ENCODE measurements around the gene IFT57. TPM values are rescaled to one million over a fixed set of nuclear protein-coding genes. Genes with fewer than 3 reads are reported as not detected.

IFT57 gene
- total and polyA plus RNA-seq, 2 donors from 2014 or later, result 64.0 to 70.4 TPM

DNA sequence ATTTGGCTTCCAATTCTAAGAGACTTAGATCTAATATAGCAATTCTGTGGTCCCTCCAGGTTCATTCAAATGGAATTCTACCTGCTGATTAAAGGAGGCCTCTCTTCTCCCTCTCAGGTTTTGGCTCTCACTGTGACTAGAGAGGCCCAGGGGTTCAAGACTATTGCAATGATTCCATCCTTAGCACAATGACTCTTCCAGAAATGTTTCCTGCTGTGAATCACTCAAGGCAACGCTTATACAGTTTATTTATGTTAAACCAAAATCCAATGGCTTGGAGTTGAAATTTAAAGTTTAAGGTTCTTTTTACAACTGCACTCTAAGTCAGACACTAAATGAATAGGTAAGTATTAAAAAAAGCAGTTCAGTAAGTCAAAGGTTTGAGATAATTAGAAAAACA is 39.9 kb downstream of the IFT57 start:
- H3K4me1 ChIP-seq (ENCODE audit: control insufficient read depth in 2 of 3, insufficient read depth in 2 of 3, low read depth in 1 of 3, low read length in 3 of 3), result no peaks in the 10 kb centered on the region
- no peak for DNase-seq
- no peak overlapping the region for H3K27ac ChIP-seq (ENCODE audit: low read depth in 2 of 2, low read length in 2 of 2)
- no peaks in the 10 kb centered on the region for H3K9me3 ChIP-seq (ENCODE audit: control insufficient read depth in 2 of 3, insufficient read depth in 1 of 3, low read length in 3 of 3)
- no peak overlapping the region for H3K4me3 ChIP-seq (ENCODE audit: low read length in 3 of 3)
- H3K36me3 ChIP-seq (ENCODE audit: control insufficient read depth in 2 of 3, insufficient read depth in 3 of 3, low read length in 3 of 3), result no peaks in the 10 kb centered on the region
- FAIRE-seq, result no peak
- no peak for TF ChIP-seq CTCF (IDR thresholded peaks at IDR 0.05; ENCODE audit: borderline replicate concordance, extremely low read depth, insufficient read depth)
- no peaks in the 10 kb centered on the region for H3K27me3 ChIP-seq (ENCODE audit: control insufficient read depth, insufficient read depth, low read length)
- intact Hi-C loops (cut with DNase I), result no loop called here
- no peak overlapping the region for H3K9ac ChIP-seq (ENCODE audit: low read length in 3 of 3)

GRCh38 chr3:108181172-108181571 is 41.1 kb downstream of the IFT57 start:
- no peak for DNase-seq
- no peaks in the 10 kb centered on the region for H3K9me3 ChIP-seq (ENCODE audit: control insufficient read depth in 2 of 3, insufficient read depth in 1 of 3, low read length in 3 of 3)
- H3K4me3 ChIP-seq (ENCODE audit: low read length in 3 of 3), result no peak overlapping the region
- H3K9ac ChIP-seq (ENCODE audit: low read length in 3 of 3), result no peak overlapping the region
- H3K36me3 ChIP-seq (ENCODE audit: control insufficient read depth in 2 of 3, insufficient read depth in 3 of 3, low read length in 3 of 3), result no peaks in the 10 kb centered on the region
- FAIRE-seq, result no peak
- intact Hi-C loops (cut with DNase I), result no loop called here
- H3K27me3 ChIP-seq (ENCODE audit: control insufficient read depth, insufficient read depth, low read length), result no peaks in the 10 kb centered on the region
- TF ChIP-seq CTCF (IDR thresholded peaks at IDR 0.05; ENCODE audit: borderline replicate concordance, extremely low read depth, insufficient read depth), result no peak
- H3K27ac ChIP-seq (ENCODE audit: low read depth in 2 of 2, low read length in 2 of 2), result no peak overlapping the region
- no peaks in the 10 kb centered on the region for H3K4me1 ChIP-seq (ENCODE audit: control insufficient read depth in 2 of 3, insufficient read depth in 2 of 3, low read depth in 1 of 3, low read length in 3 of 3)

GRCh38 chr3:108180194-108180593 is 42.0 kb downstream of the IFT57 start:
- Histone ChIP-seq H3K27me3 (ENCODE audit: control insufficient read depth, insufficient read depth, low read length) (no peaks in the 10 kb centered on the region), H3K9me3 (ENCODE audit: control insufficient read depth in 2 of 3, insufficient read depth in 1 of 3, low read length in 3 of 3) (no peaks in the 10 kb centered on the region), H3K27ac (ENCODE audit: low read depth in 2 of 2, low read length in 2 of 2) (no peak overlapping the region), H3K9ac (ENCODE audit: low read length in 3 of 3) (no peak overlapping the region), H3K36me3 (ENCODE audit: control insufficient read depth in 2 of 3, insufficient read depth in 3 of 3, low read length in 3 of 3) (no peaks in the 10 kb centered on the region), H3K4me3 (ENCODE audit: low read length in 3 of 3) (no peak overlapping the region), H3K4me1 (ENCODE audit: control insufficient read depth in 2 of 3, insufficient read depth in 2 of 3, low read depth in 1 of 3, low read length in 3 of 3) (no peaks in the 10 kb centered on the region)
- DNase-seq (no peak), FAIRE-seq (no peak)
- no peak for TF ChIP-seq CTCF (IDR thresholded peaks at IDR 0.05; ENCODE audit: borderline replicate concordance, extremely low read depth, insufficient read depth)
- intact Hi-C loops (cut with DNase I), result no loop called here

DNA sequence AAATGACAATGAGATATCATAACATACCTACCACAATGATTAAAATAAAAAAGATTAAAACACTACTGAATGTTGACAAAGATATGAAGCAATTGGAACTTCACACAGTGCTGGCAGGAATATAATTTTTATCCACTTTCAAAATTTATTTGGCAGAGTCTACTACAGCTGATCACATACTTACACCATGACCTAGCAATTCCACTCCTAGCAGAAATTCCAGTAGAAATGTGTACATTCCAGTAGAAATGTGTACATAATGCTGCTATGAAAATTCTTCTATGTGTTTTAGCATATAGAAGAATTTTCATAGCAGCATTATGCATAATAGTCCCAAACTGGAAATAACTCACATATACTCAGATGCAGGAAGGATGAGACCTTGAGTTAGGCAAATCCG is 43.5 kb downstream of the IFT57 start:
- H3K4me1 ChIP-seq (ENCODE audit: control insufficient read depth in 2 of 3, insufficient read depth in 2 of 3, low read depth in 1 of 3, low read length in 3 of 3), result no peaks in the 10 kb centered on the region
- DNase-seq (no peak), FAIRE-seq (no peak)
- H3K27ac ChIP-seq (ENCODE audit: low read depth in 2 of 2, low read length in 2 of 2), result no peak overlapping the region
- H3K9me3 ChIP-seq (ENCODE audit: control insufficient read depth in 2 of 3, insufficient read depth in 1 of 3, low read length in 3 of 3), result no peaks in the 10 kb centered on the region
- no peaks in the 10 kb centered on the region for H3K27me3 ChIP-seq (ENCODE audit: control insufficient read depth, insufficient read depth, low read length)
- no peaks in the 10 kb centered on the region for H3K36me3 ChIP-seq (ENCODE audit: control insufficient read depth in 2 of 3, insufficient read depth in 3 of 3, low read length in 3 of 3)
- TF ChIP-seq CTCF (IDR thresholded peaks at IDR 0.05; ENCODE audit: borderline replicate concordance, extremely low read depth, insufficient read depth), result no peak
- H3K4me3 ChIP-seq (ENCODE audit: low read length in 3 of 3), result no peak overlapping the region
- intact Hi-C loops (cut with DNase I), result no loop called here
- no peak overlapping the region for H3K9ac ChIP-seq (ENCODE audit: low read length in 3 of 3)
